Stimulated activated CD8-positive, alpha-beta memory T cell treated with anti-CD3 and anti-CD28 coated beads, Interleukin-15, amount 100 ng/mL, for 4 hours (primary cell): ENCODE data around the gene LSP1.

Source experiments
- DNase-seq, 2 donors: peaks; one replicate each; pipeline ENCODE4 v3.0.0-alpha.2; 2020; ENCODE audit warnings: low read depth in 2 of 2

Gene LSP1

DNA sequence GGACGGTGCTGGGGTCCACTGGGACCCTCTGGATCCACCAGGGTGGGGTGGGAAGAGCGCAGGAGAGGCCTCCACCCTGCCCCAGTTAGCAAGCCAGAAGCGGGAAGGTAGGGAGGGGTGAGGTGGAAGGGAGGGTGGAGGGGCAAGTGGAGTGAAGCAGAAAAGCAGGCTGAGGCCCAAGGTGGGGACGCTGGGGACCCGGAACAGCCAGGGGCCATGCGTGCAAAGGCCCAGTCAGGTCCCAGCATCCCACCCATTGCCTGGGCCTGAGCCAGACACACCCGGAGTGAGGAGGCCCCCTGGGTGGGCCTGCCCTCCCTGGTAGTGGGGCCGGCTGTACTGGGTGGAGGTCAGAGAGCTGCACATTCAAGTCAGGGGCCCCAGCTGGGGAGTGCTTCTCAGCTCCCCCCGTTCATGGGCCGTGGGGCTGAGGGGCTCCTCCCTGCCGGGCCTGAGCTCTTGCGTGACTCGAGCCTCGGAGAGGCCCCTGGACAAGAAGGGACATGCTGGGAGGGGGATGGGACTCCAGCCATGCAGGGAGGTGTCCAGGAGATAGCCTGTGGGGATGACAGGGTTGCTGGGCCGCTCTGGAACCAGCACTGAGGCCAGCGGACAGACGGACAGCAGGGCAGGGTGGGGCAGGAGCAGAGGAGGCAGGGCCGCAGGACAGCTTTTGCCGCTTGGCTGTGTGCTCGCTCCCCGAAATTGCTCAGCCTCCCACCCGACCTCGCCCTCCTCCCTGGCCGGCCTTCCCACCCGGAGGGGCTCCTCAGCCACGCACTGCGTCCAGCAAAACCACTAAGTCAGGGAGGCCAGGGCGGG is 74.4 kb downstream of the LSP1 start:
- no peak for DNase-seq

DNA sequence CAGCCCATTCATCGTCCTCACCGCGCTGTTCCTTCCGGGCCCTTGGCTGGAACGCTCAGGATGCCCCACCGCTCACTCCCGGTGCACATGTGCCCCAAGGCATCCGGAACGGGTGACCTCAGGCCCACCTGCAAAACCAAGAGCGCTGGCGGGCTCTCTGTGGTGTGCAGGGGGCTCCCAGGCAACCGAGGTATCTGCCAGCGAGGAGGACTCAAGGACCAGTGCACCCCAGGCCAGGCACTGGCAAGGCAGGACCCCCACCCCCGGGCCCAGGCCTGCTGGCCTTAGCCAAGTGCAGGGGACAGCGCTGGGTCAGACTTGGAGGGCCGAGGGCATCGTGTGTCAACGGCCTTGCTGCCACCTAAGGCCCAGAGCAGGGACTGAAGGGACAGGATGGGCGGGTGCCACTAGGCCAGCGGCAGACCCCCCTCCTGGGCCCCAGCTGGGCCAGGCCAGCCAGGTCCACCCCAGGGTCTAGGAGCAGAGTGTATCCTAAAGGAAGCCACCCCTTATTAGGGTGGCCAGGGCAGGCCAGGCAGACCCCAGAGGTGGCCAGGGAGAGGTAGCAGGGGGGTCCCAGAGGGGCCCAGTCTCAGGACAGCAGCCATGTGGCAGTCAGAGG is 75.1 kb downstream of the LSP1 start:
- no peak for DNase-seq

- no peak for DNase-seq
These were observed 75.6 kb downstream of the LSP1 start for GRCh38 chr11:1928470-1928890.

DNA sequence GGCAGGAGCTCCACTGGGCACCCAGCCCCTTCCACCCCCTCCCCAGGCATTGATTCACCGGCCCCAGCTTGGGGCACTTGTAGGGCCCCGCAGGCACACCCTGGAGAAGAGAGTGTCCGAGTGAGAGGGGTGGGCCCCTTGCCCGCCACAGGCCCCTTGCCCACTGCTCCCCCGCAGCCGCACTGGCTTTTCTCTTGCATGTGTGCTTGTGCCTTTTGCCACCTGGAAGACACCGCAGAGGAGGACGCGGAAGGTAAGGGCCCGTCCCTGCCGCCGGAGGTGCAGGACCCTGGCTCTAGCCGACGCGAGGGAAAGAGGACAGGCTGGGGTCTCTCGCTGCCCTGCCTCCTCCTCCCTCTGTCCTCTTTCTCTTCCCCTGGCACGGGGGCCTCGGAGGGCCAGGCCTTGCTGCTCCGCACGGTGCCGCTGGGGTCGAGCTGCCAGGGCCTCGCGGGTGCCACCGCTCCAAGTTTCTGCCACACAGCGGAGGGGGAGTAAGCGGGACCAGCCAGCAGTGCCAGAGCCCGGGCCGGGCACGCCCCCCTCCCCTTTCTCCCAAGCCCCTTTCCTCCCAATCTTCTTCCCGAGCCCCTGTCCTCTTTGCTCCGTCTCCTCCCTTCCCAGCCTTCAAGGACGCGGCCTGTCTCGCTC is 76.1 kb downstream of the LSP1 start:
- no peak for DNase-seq

GRCh38 chr11:1929621-1930461 is 77.0 kb downstream of the LSP1 start:
- DNase-seq, result no peak

GRCh38 chr11:1930462-1930830 is 77.6 kb downstream of the LSP1 start:
- no peak for DNase-seq

DNA sequence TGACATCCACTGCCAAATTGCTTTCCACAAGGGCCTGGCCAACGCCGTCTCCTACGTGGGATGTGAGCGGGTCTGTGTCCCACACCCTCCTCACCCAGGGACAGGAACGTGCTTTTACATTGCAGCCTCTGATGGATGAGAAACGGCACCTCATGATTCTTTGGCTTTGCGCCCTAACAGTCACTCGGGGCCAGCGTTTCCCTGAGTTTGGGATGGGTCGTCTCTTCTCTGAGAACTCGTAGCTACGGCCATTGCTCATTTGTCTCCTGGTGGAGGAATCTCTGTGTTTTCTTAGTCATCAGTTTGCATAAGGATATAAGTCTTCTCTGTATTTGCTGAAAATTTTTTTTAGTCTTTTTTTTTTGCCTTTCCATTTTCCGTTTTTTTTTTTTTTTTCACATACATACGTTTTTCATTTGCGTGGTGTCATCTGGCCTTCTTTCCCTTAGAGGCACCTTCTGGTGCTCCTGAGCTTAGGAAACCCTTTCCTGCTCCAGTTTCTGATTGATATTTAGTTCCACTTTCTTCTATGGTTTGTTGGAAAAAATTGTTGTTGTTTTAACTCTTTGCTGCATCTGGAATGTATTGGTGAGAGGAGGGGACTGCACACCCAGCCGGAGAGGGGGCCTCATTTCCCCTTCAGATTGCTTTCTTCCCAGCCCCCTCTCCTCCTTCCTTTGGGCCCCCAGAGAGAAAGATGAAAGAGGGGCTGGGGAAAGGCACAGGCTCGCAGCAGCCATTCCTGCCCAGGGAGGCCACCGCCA is 78.6 kb downstream of the LSP1 start:
- DNase-seq, result no peak

GRCh38 chr11:1932105-1932480 is 79.2 kb downstream of the LSP1 start:
- DNase-seq, result no peak

- DNase-seq, result no peak
These were observed 79.8 kb downstream of the LSP1 start for GRCh38 chr11:1932681-1933080.

GRCh38 chr11:1933416-1934334 is 80.8 kb downstream of the LSP1 start:
- DNase-seq, result no peak

DNA sequence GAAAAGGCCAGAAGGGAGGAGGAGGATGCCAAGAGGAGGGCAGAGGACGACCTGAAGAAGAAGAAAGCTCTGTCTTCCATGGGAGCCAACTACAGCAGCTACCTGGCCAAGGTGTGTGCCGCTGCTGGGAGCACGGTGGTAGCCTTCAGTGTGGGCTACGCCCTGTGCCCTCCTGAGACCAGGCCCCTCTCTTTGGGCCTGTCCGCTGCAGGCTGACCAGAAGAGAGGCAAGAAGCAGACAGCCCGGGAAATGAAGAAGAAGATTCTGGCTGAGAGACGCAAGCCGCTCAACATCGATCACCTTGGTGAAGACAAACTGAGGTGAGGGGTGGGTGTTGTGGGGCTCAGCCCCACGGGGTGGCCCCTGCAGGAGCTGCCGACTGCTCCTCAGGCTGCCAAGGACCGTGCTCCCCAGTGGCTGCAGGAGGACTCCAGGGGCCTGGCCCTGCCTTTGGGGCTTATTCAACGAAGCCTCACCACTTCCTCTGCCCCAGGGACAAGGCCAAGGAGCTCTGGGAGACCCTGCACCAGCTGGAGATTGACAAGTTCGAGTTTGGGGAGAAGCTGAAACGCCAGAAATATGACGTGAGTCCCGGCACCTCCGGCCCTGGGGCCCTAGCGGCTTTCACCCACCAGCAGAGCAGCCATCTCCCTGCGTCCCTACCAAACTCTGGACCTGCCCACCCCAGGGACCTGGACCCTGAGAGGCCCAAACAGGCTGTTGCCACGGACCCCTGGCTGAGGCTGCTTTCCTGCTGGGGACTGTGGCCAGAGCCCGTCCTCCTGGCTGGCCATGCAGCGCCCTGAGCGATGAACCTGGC is 81.7 kb downstream of the LSP1 start:
- no peak for DNase-seq

GRCh38 chr11:1935156-1936071 is 82.5 kb downstream of the LSP1 start:
- DNase-seq, result no peak

DNA sequence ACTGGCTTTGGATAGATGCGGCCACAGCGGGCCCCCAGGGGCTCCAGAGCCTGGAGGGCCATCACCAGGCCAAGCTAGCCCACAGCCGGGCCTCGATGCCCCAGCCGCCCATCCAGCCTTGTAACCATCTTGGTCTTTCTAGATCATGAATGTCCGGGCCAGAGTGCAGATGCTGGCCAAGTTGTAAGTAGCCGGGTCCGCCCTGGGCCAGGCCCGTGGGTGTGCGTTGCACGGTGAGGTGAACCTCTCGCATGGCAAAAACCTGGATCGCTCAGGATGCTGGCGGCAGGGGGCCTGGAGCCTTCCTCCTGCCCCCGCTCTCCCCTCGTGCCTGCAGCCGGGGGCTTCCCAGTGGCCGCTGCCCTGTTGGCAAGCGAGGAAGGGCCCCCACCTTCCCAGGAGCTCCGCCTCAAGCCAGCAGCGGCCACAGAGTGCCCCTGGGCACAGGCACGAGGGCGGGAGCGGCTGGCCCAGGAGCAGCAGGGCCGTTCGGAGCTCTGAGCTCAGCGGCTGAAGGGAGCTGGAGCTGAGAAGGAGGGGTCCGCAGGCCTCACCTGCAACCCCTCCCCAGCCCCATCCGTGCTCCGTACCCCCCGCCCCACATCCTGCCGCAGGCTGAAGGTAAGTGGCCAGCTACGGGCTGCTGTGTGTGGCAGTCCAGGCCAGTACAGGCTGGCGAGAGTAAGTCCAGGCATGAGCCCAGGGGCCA is 83.3 kb downstream of the LSP1 start:
- DNase-seq, result no peak

DNA sequence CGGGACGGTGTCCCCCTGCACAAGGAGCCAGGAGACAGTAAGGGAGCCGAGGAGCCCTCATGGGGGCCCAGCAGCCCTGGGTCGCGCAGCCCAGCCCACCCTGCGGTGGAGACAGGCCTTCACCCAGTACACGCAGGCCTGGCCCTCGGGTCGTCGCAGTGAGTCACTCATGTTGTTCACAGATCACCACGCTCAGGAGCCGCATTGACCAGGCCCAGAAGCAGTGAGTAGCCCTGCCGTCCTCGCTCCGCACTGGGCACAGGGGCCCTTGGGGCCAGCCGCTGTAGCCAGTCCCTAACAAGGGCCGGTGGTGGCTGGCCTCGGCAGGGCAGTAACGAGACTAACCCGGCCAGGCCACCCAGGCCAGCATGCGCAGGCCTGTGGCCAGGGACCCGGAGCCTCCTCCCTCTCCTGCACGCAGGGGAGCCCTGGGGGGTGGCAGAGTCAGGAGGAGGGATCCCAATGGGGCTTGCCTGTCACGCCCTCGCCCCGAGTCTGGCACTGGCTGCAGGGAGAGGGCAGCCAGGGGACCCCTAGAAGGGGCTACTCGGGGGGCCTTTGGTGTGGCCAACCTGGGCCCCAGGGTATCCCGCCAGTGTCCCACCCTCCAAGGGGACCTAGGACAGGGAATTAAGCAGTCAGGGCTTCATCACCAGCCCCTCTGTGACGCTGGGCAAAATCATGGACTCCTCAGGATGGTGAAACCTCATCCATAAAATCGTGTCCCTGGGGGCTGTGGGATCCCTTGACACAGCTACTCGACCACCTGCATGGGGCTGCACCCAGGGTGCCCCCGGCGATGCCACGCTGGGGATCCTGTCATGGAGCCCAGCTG is 84.1 kb downstream of the LSP1 start:
- DNase-seq, result no peak

DNA sequence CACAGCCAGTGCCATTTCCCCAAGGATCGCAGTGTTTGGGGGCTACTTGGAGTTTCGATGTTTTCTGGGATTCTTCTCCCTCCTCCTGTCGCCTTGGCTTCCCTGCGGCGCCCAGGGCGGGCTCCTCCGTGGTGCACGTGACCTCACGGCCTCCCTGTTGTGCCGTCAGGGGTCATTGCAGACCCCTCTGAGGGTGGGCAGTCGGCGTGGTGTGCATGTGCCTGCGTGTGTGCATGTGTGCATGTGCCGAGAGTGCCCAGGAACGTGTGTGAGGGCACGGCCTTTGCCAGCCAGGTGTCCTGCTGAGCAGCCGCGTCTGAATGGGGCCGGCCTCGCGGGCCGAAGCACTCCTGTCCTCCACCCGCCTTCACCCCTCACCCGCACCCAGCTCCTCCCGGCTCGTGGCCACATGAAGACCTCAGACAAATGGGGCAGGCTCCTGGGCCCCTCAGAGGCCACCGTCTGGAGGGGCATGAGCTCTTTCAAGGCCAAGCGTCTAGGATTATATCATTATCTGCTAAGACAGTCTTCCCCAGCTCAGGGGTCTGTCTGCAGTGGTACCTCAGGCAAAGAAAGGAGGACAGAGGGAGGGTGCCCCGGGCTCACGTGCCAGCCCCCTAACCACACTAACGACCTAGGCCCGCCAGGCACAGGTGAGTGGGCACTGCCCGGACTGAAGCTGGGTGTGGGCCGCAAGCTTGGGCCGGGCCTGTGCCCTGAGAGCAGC is 84.9 kb downstream of the LSP1 start:
- no peak for DNase-seq

- DNase-seq, result no peak
These were observed 85.6 kb downstream of the LSP1 start for GRCh38 chr11:1938343-1939005.
